Aorta (tissue), 5 donors: ENCODE results near the gene VWA8. TPM values are rescaled to one million over a fixed set of nuclear protein-coding genes. Genes with fewer than 3 reads are reported as not detected.
A peak's percentile ranks its signal among the peaks of the same experiment; 100 is the strongest.
"Not testable (repeated sequence)": the region's sequence is repeated elsewhere in the genome, so short reads cannot be mapped to it uniquely, and the experiment has no call there.

ENCODE experiments used
- ATAC-seq: fragments of 200-7000 bp; cut with Tn5 transposase; one replicate; pipeline ENCODE4 v1.9.1; 2022; ENCODE audit warnings: moderate library complexity; ENCODE audit not compliant: low FRiP score
- DNase-seq, 2 donors: peaks; one replicate each; pipeline ENCODE4 v3.0.0-alpha.2; 2020
- H3K27ac ChIP-seq, 2 donors: one replicate each; pipeline ENCODE4 v1.5.1; 2013; ENCODE audit warnings: low read length in 2 of 2, mild to moderate bottlenecking in 2 of 2, moderate library complexity in 2 of 2, control low read depth in 1 of 2, inconsistent platforms in 1 of 2, low read depth in 1 of 2
- H3K27me3 ChIP-seq, 2 donors: one replicate each; pipeline ENCODE4 v1.6.1; 2013; ENCODE audit warnings: control low read depth in 1 of 2, low read length in 1 of 2, mild to moderate bottlenecking in 1 of 2, moderate library complexity in 1 of 2; ENCODE audit not compliant: insufficient read depth in 2 of 2, control insufficient read depth in 1 of 2
- H3K36me3 ChIP-seq, 2 donors: one replicate each; pipeline ENCODE4 v1.6.1; 2013; ENCODE audit warnings: control low read depth in 1 of 2, low read length in 1 of 2, mild to moderate bottlenecking in 1 of 2; ENCODE audit not compliant: insufficient read depth in 2 of 2, control insufficient read depth in 1 of 2
- H3K4me1 ChIP-seq, 2 donors: one replicate each; pipeline ENCODE4 v1.6.1; 2013; ENCODE audit warnings: low read length in 2 of 2, control low read depth in 1 of 2, mild to moderate bottlenecking in 1 of 2, moderate library complexity in 1 of 2; ENCODE audit not compliant: insufficient read depth in 2 of 2, control insufficient read depth in 1 of 2
- H3K4me3 ChIP-seq, 2 donors: one replicate each; pipeline ENCODE4 v1.5.1; 2013; ENCODE audit warnings: low read length in 2 of 2, control low read depth in 1 of 2, mild to moderate bottlenecking in 1 of 2
- H3K9me3 ChIP-seq: one replicate; pipeline ENCODE4 v1.6.1; 2013; ENCODE audit warnings: mild to moderate bottlenecking, low read length; ENCODE audit not compliant: control insufficient read depth
- WGBS, 2 donors: extraction: QIAGEN DNeasy Blood & Tissue Kit; methylation state at CpG; one replicate each; pipeline ENCODE4 v1.1.7; 2013; 5-methylcytosine and 5-hydroxymethylcytosine counted together
- intact Hi-C, 2 donors: fragments of 100-400 bp; cut with DNase I; formaldehyde crosslinking; loops; one replicate each; pipeline versions ENCODE4 v1.14.2 to v1.15.0; 2022
- polyA plus RNA-seq, 2 donors: library from polyadenylated mRNA; stranded (reverse); fragments of 200-250 nt; gene quantifications; one replicate each; pipeline ENCODE4 v1.2.3, GENCODE V29; 2013
- total RNA-seq, 2 donors: library from RNA; stranded (reverse); fragmentation: NEBNext Ultra II Directional; extraction: Animal tissue kit (Norgen Biotek cat#: 25700); gene quantifications; one replicate each; pipeline ENCODE4 v1.2.1, GENCODE V29; 2021
- donor health status: healthy with polysubstance abuse.
- donor health status: Bipolar disorder and iron deficiency.
- donor health status: DM: no; HTN: no; CAD: no.
- donor health status: DM: no; HTN: no; CAD: no.
- donor health status: DM: yes; HTN: yes; CAD: no.

The VWA8 gene
- total and polyA plus RNA-seq, 4 donors: 1.9 to 18.2 (median 9.8) TPM

GRCh38 chr13:41617633-41618032 lies 343.3 kb downstream of the VWA8 start:
- DNase-seq, H3K4me3 ChIP-seq, H3K27ac ChIP-seq, H3K36me3 ChIP-seq, H3K4me1 ChIP-seq, ATAC-seq, H3K9me3 ChIP-seq, H3K27me3 ChIP-seq, intact Hi-C loops: not testable (repeated sequence)
- WGBS, 2 donors: 96 to 99% methylated on average over 5 of the region's 5 CpGs

DNA sequence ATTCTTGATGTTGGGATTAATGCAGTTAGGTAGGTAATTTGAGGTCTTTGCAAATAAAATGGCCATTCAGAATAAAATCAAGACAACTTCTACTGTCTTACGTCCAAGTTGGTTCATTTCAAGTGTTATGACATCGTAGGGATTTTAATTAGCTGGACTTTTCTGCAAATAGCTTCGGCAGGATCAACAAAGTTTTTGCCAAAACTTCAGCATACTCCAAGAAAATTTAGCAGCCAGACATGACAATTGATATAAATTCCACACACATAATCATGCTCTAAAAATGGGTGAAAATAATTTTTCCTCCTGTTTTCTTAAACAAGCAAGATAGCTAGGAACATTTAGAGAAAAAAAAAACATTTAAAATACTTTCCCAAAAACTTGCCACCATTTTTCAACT lies 344.8 kb downstream of the VWA8 start:
- Histone ChIP-seq H3K36me3 (no peaks in the 10 kb centered on the region), H3K27ac (no peak overlapping the region), H3K27me3 (no peaks in the 10 kb centered on the region), H3K4me1 (no peaks in the 10 kb centered on the region), H3K9me3 (no peaks in the 10 kb centered on the region), H3K4me3 (no peak overlapping the region)
- ATAC-seq (no peak), DNase-seq (no peak)
- WGBS, 2 donors: 6 to 21% methylated on average over 3 of the region's 3 CpGs
- intact Hi-C loops: no loop called here

GRCh38 chr13:41615528-41615855 lies 345.4 kb downstream of the VWA8 start:
- no peak overlapping the region for H3K4me3 ChIP-seq
- ATAC-seq (no peak), DNase-seq (no peak)
- no peaks in the 10 kb centered on the region for H3K27me3 ChIP-seq
- H3K4me1 ChIP-seq: no peaks in the 10 kb centered on the region
- H3K36me3 ChIP-seq: no peaks in the 10 kb centered on the region
- no peak overlapping the region for H3K27ac ChIP-seq
- no peaks in the 10 kb centered on the region for H3K9me3 ChIP-seq
- intact Hi-C loops: no loop called here

- no peak for DNase-seq
- WGBS, 2 donors: 92 to 95% methylated on average over 7 of the region's 7 CpGs
- Histone ChIP-seq H3K9me3 (no peaks in the 10 kb centered on the region), H3K4me1 (no peaks in the 10 kb centered on the region), H3K27ac (no peak overlapping the region), H3K36me3 (peaks cover 0 to under 1% of the 10 kb centered on the region in 2 donors), H3K4me3 (no peak overlapping the region), H3K27me3 (no peaks in the 10 kb centered on the region)
- ATAC-seq: peak; percentile 56
- intact Hi-C loops: no loop called here
Observed at GRCh38 chr13:41614671-41615527, 346.0 kb downstream of the VWA8 start.

DNA sequence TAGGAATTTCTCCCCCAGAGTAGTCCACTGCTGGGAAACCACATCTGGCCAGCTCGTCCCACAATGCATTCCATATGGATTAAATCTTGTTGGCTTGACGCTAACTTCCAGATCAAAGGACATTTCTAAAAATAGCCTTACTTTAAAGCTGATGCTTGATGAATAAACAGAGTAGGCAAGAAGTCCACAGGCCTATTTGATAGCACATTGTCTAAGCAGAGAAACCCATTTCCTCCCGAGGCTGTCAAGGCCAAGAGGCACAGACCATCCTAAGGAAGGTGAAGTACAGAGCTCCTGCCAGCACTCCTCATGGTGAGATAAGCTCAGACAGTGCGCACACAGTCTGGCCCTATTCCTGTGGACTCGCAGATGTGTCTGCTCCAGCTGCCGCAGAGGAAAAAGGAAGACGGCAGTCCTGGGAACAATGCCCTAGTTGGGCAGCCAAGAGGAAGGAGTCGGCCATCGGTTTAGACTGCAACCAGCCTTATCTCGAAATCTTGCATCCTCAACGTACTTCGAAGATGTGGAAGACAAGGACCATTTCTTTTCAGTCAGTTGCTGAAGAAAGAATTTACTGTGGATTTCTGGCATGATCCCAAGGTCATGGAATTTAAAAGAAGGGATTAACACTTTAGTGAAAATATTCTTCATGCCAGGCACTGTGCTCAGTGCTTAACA lies 346.8 kb downstream of the VWA8 start:
- Histone ChIP-seq H3K36me3 (peaks cover 0 to 3% of the 10 kb centered on the region in 2 donors), H3K9me3 (no peaks in the 10 kb centered on the region), H3K4me1 (no peaks in the 10 kb centered on the region), H3K27ac (peak overlapping the region in 1 of 2 donors; percentile 27), H3K4me3 (no peak overlapping the region), H3K27me3 (no peaks in the 10 kb centered on the region)
- DNase-seq: peak; percentile 60 to 69
- intact Hi-C loops: no loop called here
- WGBS, 2 donors: 9 to 14% methylated on average over 12 of the region's 12 CpGs
- peak; percentile 69 for ATAC-seq

- WGBS, 2 donors: 89 to 96% methylated on average over 1 of the region's 1 CpG
- peaks cover 0 to 3% of the 10 kb centered on the region in 2 donors for H3K36me3 ChIP-seq
- no peaks in the 10 kb centered on the region for H3K4me1 ChIP-seq
- H3K9me3 ChIP-seq: no peaks in the 10 kb centered on the region
- no peak for ATAC-seq
- no peak overlapping the region for H3K4me3 ChIP-seq
- intact Hi-C loops: no loop called here
- H3K27me3 ChIP-seq: no peaks in the 10 kb centered on the region
- no peak for DNase-seq
- H3K27ac ChIP-seq: no peak overlapping the region
Observed at GRCh38 chr13:41613471-41613870, 347.4 kb downstream of the VWA8 start.

- WGBS, 2 donors: 96 to 97% methylated on average over 8 of the region's 8 CpGs
- H3K4me1 ChIP-seq: no peaks in the 10 kb centered on the region
- intact Hi-C loops: no loop called here
- peaks cover 0 to 3% of the 10 kb centered on the region in 2 donors for H3K36me3 ChIP-seq
- H3K27me3 ChIP-seq: no peaks in the 10 kb centered on the region
- H3K9me3 ChIP-seq: no peaks in the 10 kb centered on the region
- ATAC-seq: no peak
- no peak overlapping the region for H3K27ac ChIP-seq
- no peak overlapping the region for H3K4me3 ChIP-seq
- DNase-seq: no peak
Observed at GRCh38 chr13:41611385-41611784, 349.5 kb downstream of the VWA8 start.

GRCh38 chr13:41610404-41610803 lies 350.5 kb downstream of the VWA8 start:
- H3K4me1 ChIP-seq: no peaks in the 10 kb centered on the region
- no peaks in the 10 kb centered on the region for H3K27me3 ChIP-seq
- no peak overlapping the region for H3K27ac ChIP-seq
- H3K36me3 ChIP-seq: peaks cover 0 to 3% of the 10 kb centered on the region in 2 donors
- intact Hi-C loops: no loop called here
- no peaks in the 10 kb centered on the region for H3K9me3 ChIP-seq
- ATAC-seq (no peak), DNase-seq (no peak)
- no peak overlapping the region for H3K4me3 ChIP-seq
- WGBS, 2 donors: 88 to 91% methylated on average over 4 of the region's 4 CpGs

- H3K36me3 ChIP-seq: peaks cover 0 to 3% of the 10 kb centered on the region in 2 donors
- ATAC-seq (no peak), DNase-seq (no peak)
- no peak overlapping the region for H3K4me3 ChIP-seq
- WGBS, 2 donors: 98% methylated on average over 4 of the region's 4 CpGs
- H3K27ac ChIP-seq: no peak overlapping the region
- H3K27me3 ChIP-seq: no peaks in the 10 kb centered on the region
- intact Hi-C loops: no loop called here
- H3K9me3 ChIP-seq: no peaks in the 10 kb centered on the region
- no peaks in the 10 kb centered on the region for H3K4me1 ChIP-seq
Observed at GRCh38 chr13:41609828-41610227, 351.1 kb downstream of the VWA8 start.
